ENCODE measurements around the gene TARS1. TPM values are rescaled to one million over a fixed set of nuclear protein-coding genes. Genes with fewer than 3 reads are reported as not detected.

The TARS1 gene
- total and polyA plus RNA-seq, 10 donors: 42.7 to 90.0 (median 48.0) TPM

- Histone ChIP-seq H3K4me1 (no peaks in the 10 kb centered on the region), H3K27ac (no peak overlapping the region), H3K36me3 (peaks cover 0 to 100% (median 83%) of the 10 kb centered on the region in 6 donors), H3K4me3 (no peak overlapping the region), H3K9me3 (peaks cover 0 to 14% (median 1%) of the 10 kb centered on the region in 8 donors), H3K27me3 (replicated peaks in 1 of 7) (no peaks in the 10 kb centered on the region)
- no peak for DNase-seq
- 86 to 91% (median 89%) methylated on average over 3 of the region's 3 CpGs for WGBS, 5 donors
- TF ChIP-seq CTCF (IDR thresholded peaks at IDR 0.05 in 8 of 11, conservative IDR thresholded peaks at IDR 0.05 in 3 of 11): peak in 2 of 11 experiments; percentile 6 to 13
- no peak for TF ChIP-seq POLR2AphosphoS5 (IDR thresholded peaks at IDR 0.05)
- no peak for TF ChIP-seq POLR2A (IDR thresholded peaks at IDR 0.05)
- intact Hi-C loops (cut with DNase I; ENCODE audit: low total_unique reads): no loop called here
Measured at GRCh38 chr5:33470544-33470943, 29.8 kb downstream of the TARS1 start.

- Histone ChIP-seq H3K9me3 (peaks cover 0 to 14% (median 1%) of the 10 kb centered on the region in 8 donors), H3K4me3 (no peak overlapping the region), H3K4me1 (no peaks in the 10 kb centered on the region), H3K36me3 (peaks cover 0 to 100% (median 65%) of the 10 kb centered on the region in 6 donors), H3K27ac (no peak overlapping the region), H3K27me3 (replicated peaks in 1 of 7) (no peaks in the 10 kb centered on the region)
- WGBS, 5 donors: 61 to 84% (median 78%) methylated on average over 2 of the region's 2 CpGs
- intact Hi-C loops (cut with DNase I; ENCODE audit: low total_unique reads): no loop called here
- TF ChIP-seq CTCF (IDR thresholded peaks at IDR 0.05 in 8 of 11, conservative IDR thresholded peaks at IDR 0.05 in 3 of 11): no peak
- no peak for TF ChIP-seq POLR2A (IDR thresholded peaks at IDR 0.05)
- TF ChIP-seq POLR2AphosphoS5 (IDR thresholded peaks at IDR 0.05): no peak
- DNase-seq: no peak
Measured at GRCh38 chr5:33472805-33473409, 32.1 kb downstream of the TARS1 start.

GRCh38 chr5:33474004-33474403, 33.2 kb downstream of the TARS1 start:
- H3K27ac ChIP-seq: no peak overlapping the region
- peaks cover 0 to 14% (median 1%) of the 10 kb centered on the region in 8 donors for H3K9me3 ChIP-seq
- H3K27me3 ChIP-seq (replicated peaks in 1 of 7): no peaks in the 10 kb centered on the region
- TF ChIP-seq POLR2AphosphoS5 (IDR thresholded peaks at IDR 0.05) (no peak), CTCF (IDR thresholded peaks at IDR 0.05 in 8 of 11, conservative IDR thresholded peaks at IDR 0.05 in 3 of 11) (no peak), POLR2A (IDR thresholded peaks at IDR 0.05) (no peak)
- 91 to 100% (median 96%) methylated on average over 2 of the region's 2 CpGs for WGBS, 5 donors
- H3K4me3 ChIP-seq: no peak overlapping the region
- DNase-seq: no peak
- peaks cover 0 to 97% (median 54%) of the 10 kb centered on the region in 6 donors for H3K36me3 ChIP-seq
- no peaks in the 10 kb centered on the region for H3K4me1 ChIP-seq
- intact Hi-C loops (cut with DNase I; ENCODE audit: low total_unique reads): no loop called here

DNA sequence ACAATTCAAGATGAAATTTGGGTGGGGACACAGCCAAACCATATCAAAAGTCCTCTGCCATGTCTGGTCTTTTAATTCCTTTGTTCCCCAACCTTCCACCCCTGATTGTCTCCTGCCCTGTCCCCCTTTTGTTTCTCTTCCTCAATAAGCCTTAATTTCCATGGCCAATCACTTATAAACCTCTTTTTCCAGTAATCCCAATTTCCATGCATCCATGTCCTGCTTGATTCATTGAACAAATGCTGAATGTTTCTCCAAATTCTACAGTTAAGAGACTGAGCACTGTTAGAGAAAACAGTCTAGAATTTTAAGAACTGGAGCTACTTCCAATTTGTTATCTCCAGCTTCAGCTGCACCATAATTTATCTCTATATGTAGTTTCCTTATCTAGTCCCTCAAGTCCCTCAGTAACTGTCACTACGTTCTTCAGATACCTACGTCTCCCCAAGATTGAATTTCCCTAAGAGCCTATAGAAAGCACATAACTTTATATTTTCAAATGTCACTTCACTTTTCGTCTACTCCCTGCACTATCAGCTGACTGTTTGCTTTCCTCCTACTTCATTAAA, 34.2 kb downstream of the TARS1 start:
- intact Hi-C loops (cut with DNase I; ENCODE audit: low total_unique reads): no loop called here
- Histone ChIP-seq H3K4me3 (no peak overlapping the region), H3K27ac (no peak overlapping the region), H3K27me3 (replicated peaks in 1 of 7) (no peaks in the 10 kb centered on the region), H3K9me3 (peaks cover 0 to 14% (median 1%) of the 10 kb centered on the region in 8 donors), H3K4me1 (no peaks in the 10 kb centered on the region), H3K36me3 (peaks cover 0 to 97% (median 46%) of the 10 kb centered on the region in 6 donors)
- DNase-seq: no peak
- TF ChIP-seq POLR2AphosphoS5 (IDR thresholded peaks at IDR 0.05) (no peak), CTCF (IDR thresholded peaks at IDR 0.05 in 8 of 11, conservative IDR thresholded peaks at IDR 0.05 in 3 of 11) (no peak), POLR2A (IDR thresholded peaks at IDR 0.05) (no peak)
- 96 to 99% (median 98%) methylated on average over 3 of the region's 3 CpGs for WGBS, 5 donors
